Renal cortex interstitium (tissue), 11 donors: ENCODE measurements around the gene CELF1. TPM values are rescaled to one million over a fixed set of nuclear protein-coding genes. Genes with fewer than 3 reads are reported as not detected.
"Not testable (repeated sequence)": the region's sequence is repeated elsewhere in the genome, so short reads cannot be mapped to it uniquely, and the experiment has no call there.

Experiments
- DNase-seq, 11 donors: peaks; one replicate each; pipeline ENCODE4 v3.0.0-alpha.2; 2013; ENCODE audit warnings: low read depth in 9 of 11, low spot score in 4 of 11; ENCODE audit errors: extremely low read depth in 1 of 11
- polyA plus RNA-seq, 3 donors: library from polyadenylated mRNA; unstranded; fragments of 120-200 nt; gene quantifications; one replicate each; pipeline ENCODE4 v1.2.1, GENCODE V29; 2013; ENCODE audit not compliant: insufficient read length in 3 of 3

The CELF1 gene
- polyA plus RNA-seq, 3 donors: 108 to 126 (median 112) TPM

DNA sequence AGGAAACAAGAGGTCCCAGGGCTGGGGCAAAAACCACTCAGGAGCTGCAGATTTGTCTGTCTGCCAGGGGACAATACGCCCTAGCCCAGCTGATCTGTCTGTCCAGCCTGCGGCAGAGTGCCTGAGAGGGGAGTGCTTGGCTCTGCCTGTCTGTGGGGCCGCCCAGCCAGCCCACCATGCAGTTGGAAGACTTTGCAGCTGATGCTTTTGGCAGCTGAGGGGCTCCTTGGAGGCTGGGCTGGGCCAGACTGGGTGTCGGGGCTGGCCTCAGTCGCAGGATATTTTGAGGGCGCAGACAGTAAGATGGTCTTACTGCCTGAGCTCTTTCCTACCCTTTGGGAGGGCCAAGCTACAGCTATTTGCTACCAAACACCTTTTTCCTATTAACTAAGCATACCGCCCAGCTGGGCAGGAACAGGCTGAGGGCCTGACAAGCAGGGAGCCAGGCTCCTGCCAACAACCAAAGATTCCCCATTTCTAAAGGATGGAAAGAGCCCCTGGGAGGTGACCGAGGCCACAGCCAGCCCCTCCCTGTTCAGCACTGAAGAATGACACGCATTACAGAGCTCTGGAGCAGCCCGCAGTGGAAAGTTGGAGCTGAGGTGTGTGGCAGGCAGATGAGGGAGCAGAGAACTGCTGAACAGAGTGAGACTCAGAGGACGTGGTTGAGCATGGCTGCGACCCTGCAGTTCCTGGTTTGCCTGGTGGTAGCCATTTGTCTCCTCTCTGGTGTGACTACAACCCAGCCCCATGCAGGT is 33.3 kb upstream of the CELF1 start, which contains the start of gene FAM180B:
Gene FAM180B, plus strand, starts transcription at position 581 of the 758 bp plus-strand sequence. Its CDS starts 91 bp downstream, at position 672.
- no peak for DNase-seq

- no peak for DNase-seq
Measured at GRCh38 chr11:47583844-47584243, 30.9 kb upstream of the CELF1 start.

GRCh38 chr11:47578524-47579494 is 25.9 kb upstream of the CELF1 start, which contains the start of the genes KBTBD4 and NDUFS3:
TSS of gene KBTBD4 (minus strand) at chr11:47578970. CDS start at chr11:47578951, 19 bp downstream.
TSS of gene NDUFS3 (plus strand) at chr11:47579074. CDS start at chr11:47579092, 18 bp downstream.
- DNase-seq: peak; percentile 81 to 96 (median 90)

DNA sequence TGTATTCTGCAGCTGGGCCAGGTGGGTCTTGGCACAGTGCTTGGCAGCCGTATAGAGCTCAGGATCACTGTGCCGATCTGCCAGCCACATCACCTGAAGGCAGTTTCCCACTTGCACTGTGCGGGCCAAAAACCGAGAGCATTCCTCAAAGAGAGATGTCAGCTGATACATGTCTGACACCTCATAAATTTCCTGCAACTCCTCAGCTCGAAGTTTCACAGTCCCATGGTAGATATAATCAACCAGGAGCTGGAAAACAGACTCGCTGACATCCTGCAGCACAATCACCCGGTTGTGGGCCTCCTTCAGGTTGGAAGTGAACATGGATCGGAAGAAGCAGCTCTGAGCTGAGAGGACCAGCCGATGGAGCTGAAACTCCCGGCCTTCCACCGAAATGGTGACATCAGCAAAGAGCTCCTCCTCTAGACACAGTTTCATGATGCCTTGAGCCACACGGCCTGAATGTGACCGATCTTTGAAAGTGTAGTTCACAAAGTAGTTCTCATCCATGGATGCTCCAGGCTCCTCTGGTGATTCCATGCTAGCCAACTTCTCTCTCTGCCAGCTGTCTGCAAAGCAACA is 24.6 kb upstream of the CELF1 start:
- DNase-seq: no peak

DNA sequence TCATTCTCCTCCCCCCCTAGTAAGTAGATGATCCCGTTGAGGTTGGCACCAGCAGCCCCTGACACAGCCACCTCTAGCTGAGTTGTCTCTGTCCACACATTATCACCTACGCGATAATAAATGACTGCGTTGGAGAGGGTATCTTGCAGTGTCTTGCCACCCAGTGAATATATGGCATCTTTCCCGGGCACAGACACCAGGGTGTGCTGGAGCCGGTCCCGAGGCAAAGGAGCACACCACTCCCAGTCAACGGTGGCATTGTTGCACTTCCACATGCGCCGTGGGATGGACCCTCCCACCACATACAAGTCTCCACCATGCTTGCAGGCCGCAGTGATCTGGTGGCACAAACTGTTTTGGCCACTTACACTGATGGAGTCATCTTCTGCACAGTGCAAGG is 20.4 kb upstream of the CELF1 start:
- DNase-seq: no peak

DNA sequence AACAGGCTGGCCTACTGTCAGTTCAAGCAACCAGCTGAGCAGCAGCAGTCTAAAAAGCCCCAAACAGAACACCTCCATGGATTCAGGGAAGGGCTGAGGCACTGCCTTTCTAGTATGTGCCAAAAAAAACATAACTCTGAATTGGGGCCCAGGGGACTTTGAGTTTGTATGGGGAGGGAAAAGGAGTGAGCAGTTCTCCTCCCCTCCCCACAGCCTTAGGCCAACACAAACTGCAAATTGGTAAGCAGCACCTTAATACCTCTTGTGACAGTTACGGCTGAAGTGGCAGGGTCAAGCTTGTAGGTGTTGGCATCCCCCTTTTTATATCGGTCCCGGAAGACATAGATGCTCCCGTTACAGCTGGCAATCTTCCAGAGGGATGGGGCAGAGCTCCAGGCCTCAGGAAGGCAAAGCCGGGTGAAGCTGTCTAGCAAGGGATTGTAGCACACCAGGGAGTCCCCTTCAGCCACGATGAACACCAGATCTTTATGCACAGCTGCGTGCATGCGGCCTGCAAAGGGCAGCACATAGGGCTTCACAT is 19.9 kb upstream of the CELF1 start:
- no peak for DNase-seq

DNA sequence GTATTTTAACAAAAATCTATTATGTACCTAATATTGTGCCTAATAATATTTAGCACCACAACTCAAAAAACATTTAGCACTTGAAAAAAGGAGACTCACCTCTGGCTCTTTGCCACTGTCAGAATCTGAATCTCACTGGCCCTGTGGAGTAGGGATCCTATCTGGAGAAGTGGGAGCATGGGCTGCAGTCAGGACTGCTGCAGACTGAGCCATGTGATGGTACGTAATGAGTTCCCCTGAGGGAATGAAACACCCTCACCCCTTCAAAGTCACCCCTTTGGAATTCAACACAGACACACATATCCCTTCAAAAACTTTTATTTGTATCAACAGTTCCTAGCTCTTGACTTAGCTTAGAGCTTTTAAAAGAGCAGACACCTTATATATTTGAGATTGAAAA is 19.0 kb upstream of the CELF1 start:
- no peak for DNase-seq

GRCh38 chr11:47571357-47571729 is 18.4 kb upstream of the CELF1 start:
- DNase-seq: no peak

- no peak for DNase-seq
Measured at GRCh38 chr11:47570651-47571356, 17.9 kb upstream of the CELF1 start.

DNA sequence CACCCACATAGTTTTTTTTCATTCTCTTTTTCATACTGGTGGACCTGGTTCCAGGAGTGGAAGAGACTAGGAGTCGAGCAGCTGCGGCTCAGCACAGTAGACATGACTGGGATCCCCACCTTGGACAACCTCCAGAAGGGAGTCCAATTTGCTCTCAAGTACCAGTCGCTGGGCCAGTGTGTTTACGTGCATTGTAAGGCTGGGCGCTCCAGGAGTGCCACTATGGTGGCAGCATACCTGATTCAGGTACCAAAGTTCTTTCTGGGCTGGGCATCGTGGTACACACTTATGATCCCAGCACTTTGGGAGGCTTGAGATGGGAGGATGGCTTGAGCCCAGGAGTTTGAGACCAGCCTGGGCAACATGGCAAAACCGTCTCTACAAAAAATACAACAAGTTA is 16.7 kb upstream of the CELF1 start:
- no peak for DNase-seq

DNA sequence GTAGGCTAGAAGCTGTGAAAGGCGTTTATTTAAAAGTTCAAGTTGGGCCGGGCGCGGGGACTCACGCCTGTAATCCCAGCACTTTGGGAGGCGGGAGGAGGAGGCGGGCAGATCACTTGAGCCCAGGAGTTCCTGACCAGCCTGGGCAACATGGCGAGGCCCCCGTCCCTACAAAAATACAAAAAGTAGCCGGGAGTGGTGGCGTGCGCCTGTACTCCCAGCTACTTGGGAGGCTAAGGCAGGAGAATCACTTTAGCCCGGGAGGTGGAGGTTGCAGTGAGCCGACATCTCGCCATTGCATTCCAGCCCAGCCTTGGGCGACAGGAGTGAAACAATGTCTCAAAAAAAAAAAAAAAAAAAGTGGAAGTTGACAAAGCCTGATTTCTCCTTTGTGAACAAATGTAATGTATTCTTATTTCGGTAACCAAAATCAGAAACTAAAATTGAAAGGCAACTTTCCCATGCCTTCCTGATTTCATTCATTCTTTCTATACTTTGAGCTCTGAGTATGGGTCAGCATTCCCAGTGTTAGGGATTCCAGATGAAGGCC is 13.3 kb upstream of the CELF1 start:
- no peak for DNase-seq

DNA sequence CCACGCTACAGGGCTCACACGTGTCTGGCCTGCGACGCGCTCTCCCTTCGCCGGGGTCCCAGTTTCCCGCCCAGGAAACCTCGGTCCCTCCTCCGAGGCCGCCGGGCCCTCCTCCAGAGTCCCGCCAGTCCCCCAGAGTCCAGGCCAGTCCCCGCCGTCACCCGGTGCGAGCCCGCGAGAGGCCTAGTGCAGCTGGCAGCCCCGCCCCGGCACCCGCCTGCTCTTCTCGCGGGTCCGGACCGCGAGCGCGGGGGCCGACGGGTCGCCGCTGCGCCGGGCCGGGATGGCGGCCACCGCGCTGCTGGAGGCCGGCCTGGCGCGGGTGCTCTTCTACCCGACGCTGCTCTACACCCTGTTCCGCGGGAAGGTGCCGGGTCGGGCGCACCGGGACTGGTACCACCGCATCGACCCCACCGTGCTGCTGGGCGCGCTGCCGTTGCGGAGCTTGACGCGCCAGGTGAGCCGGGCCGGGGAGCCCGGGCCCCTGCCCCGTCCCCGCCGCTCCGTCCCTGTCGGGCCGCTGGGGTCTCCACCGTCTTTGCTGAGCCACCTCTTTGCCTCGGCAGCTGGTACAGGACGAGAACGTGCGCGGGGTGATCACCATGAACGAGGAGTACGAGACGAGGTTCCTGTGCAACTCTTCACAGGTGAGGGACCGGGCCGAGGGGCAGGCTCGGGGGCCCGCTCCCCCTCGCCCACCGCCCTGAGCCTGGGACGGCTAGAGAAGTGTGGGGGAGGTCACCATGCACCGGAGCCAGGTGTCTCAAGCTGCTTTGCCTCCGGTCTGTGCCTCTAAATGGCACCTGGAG is 12.6 kb upstream of the CELF1 start, which contains the start of gene PTPMT1:
Gene PTPMT1, plus strand, starts transcription at position 260 of the 809 bp plus-strand sequence. Its CDS starts 24 bp downstream, at position 284.
- peak in 7 of 11 donors; percentile 59 to 67 (median 62) for DNase-seq

DNA sequence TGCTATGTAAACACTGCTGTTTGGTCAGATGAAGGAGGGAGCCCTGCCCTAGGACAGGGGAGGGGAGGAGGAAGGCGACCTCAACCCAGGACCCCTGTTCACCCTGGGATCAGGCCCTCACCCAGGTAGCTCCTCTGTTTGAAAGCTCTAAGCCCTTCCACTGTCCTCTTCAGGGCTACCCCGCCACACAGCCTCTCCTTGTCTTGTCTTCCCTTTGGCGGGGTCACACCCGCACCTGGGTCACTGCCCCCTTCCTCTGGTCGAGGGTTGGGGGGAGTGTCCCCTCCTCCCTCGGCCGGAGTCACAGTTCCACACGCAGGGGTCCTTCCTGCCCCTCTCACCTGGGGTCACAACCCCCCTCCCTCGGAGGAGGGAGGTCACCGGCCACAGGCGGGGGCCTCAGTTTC is 12.0 kb upstream of the CELF1 start:
- DNase-seq: no peak

- not testable (repeated sequence) for DNase-seq
Measured at GRCh38 chr11:47564366-47564765, 11.4 kb upstream of the CELF1 start.

- not testable (repeated sequence) for DNase-seq
Measured at GRCh38 chr11:47562393-47562792, 9.5 kb upstream of the CELF1 start.

- no peak for DNase-seq
Measured at GRCh38 chr11:47560426-47560825, 7.5 kb upstream of the CELF1 start.

GRCh38 chr11:47558695-47559094 is 5.8 kb upstream of the CELF1 start:
- DNase-seq: no peak
